ENCODE data around the gene PTPRN2.

DNA sequence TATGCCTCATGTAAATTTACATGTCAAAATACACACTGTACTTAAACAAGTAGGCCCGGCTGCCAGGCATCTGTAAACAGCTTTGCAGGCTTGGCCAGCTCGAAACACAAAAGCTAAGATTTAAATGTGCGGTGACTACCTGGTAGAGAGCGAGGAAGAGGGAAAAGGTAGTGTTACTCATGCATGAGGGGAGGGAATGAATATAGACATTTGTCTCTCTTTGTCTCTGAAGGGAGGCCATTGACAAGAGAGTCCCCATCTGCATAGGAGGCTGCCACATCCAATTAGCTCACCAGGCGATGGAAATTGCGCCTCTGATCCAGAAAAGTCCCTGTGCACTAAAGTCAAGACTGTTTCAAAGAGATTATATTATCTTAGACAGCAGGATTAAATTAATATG, 535.8 kb downstream of the PTPRN2 start:
- TF ChIP-seq, protein P1, sequence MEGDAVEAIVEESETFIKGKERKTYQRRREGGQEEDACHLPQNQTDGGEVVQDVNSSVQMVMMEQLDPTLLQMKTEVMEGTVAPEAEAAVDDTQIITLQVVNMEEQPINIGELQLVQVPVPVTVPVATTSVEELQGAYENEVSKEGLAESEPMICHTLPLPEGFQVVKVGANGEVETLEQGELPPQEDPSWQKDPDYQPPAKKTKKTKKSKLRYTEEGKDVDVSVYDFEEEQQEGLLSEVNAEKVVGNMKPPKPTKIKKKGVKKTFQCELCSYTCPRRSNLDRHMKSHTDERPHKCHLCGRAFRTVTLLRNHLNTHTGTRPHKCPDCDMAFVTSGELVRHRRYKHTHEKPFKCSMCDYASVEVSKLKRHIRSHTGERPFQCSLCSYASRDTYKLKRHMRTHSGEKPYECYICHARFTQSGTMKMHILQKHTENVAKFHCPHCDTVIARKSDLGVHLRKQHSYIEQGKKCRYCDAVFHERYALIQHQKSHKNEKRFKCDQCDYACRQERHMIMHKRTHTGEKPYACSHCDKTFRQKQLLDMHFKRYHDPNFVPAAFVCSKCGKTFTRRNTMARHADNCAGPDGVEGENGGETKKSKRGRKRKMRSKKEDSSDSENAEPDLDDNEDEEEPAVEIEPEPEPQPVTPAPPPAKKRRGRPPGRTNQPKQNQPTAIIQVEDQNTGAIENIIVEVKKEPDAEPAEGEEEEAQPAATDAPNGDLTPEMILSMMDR (conservative IDR thresholded peaks at IDR 0.05) = no peak
- TF ChIP-seq EZH2 (IDR thresholded peaks at IDR 0.05; ENCODE audit: low read depth) = no peak

Data from PC-9 (cell line).